Medulla oblongata (tissue), 1 donor: Measurements from ENCODE around the gene SCN1A.

Source experiments
- DNase-seq: peaks from one replicate; pipeline ENCODE4 v3.0.0-alpha.2; 2015; ENCODE audit errors: extremely low spot score

SCN1A gene

GRCh38 chr2:166081852-166082251 is 46.0 kb downstream of the SCN1A start:
- DNase-seq, result no peak

GRCh38 chr2:166081131-166081632 is 46.6 kb downstream of the SCN1A start:
- no peak for DNase-seq

GRCh38 chr2:166074430-166074829 is 53.4 kb downstream of the SCN1A start:
- no peak for DNase-seq

- DNase-seq, result no peak
Measured at GRCh38 chr2:166074011-166074410, 53.8 kb downstream of the SCN1A start.

- DNase-seq, result no peak
Measured at GRCh38 chr2:166070231-166070630, 57.6 kb downstream of the SCN1A start.

- no peak for DNase-seq
Measured at GRCh38 chr2:166068981-166069380, 58.8 kb downstream of the SCN1A start.

GRCh38 chr2:166067229-166067628 is 60.6 kb downstream of the SCN1A start:
- DNase-seq, result no peak

- DNase-seq, result no peak
Measured at GRCh38 chr2:166060191-166060590, 67.6 kb downstream of the SCN1A start.

GRCh38 chr2:166057370-166058164 is 70.3 kb downstream of the SCN1A start:
- peak; percentile 26 for DNase-seq

- no peak for DNase-seq
Measured at GRCh38 chr2:166044853-166045483, 82.9 kb downstream of the SCN1A start.

- DNase-seq, result no peak
Measured at GRCh38 chr2:166042768-166043390, 84.9 kb downstream of the SCN1A start.

- no peak for DNase-seq
Measured at GRCh38 chr2:166042356-166042755, 85.5 kb downstream of the SCN1A start.

- no peak for DNase-seq
Measured at GRCh38 chr2:166041613-166042012, 86.2 kb downstream of the SCN1A start.

GRCh38 chr2:166032361-166032760 is 95.5 kb downstream of the SCN1A start:
- no peak for DNase-seq

GRCh38 chr2:166031054-166031453 is 96.8 kb downstream of the SCN1A start:
- no peak for DNase-seq

GRCh38 chr2:166025313-166025712 is 102.5 kb downstream of the SCN1A start:
- no peak for DNase-seq

- no peak for DNase-seq
Measured at GRCh38 chr2:166017208-166017607, 110.6 kb downstream of the SCN1A start.

- DNase-seq, result peak; percentile 8
Measured at GRCh38 chr2:166013878-166014277, 113.9 kb downstream of the SCN1A start.

- no peak for DNase-seq
Measured at GRCh38 chr2:166011660-166012059, 116.2 kb downstream of the SCN1A start.

- no peak for DNase-seq
Measured at GRCh38 chr2:166000401-166000800, 127.4 kb downstream of the SCN1A start.

- no peak for DNase-seq
Measured at GRCh38 chr2:165990846-165991245, 137.0 kb downstream of the SCN1A start.

- no peak for DNase-seq
Measured at GRCh38 chr2:165989851-165990250, 138.0 kb downstream of the SCN1A start.

GRCh38 chr2:165985120-165985519 is 142.7 kb downstream of the SCN1A start:
- no peak for DNase-seq
